Stimulated activated CD4-positive, alpha-beta T cell treated with anti-CD3 and anti-CD28 coated beads, Interleukin-4, amount 100 ng/mL, for 24 hours (primary cell): ENCODE results near the gene RTL5.

Source experiments
- DNase-seq: peaks from one replicate; pipeline ENCODE4 v3.0.0-alpha.2; 2020

RTL5 gene

GRCh38 chrX:72107841-72108595 lies 23.7 kb downstream of the RTL5 start:
- DNase-seq = no peak

DNA sequence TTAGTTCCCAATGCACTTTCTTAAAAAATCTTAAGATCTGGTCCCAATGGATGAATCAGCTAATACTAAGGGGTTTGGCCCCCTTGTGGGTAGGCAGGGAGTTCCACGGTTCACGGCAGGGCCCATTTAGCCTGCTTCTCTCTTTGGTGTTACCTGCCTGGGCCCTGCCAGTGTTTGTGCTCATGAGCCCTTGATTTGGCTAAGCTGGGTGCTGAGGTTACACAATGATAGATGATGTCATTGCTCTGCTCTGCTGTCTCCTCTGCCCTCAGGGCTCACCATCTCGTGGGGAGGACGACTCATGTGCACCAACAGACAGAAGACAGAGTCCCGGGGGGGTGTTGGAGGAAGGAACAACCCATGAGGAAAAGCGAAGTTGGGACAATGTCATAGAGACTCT lies 24.4 kb downstream of the RTL5 start:
- DNase-seq = no peak

- DNase-seq = peak; percentile 40
Measured at GRCh38 chrX:72105436-72105835, 26.3 kb downstream of the RTL5 start.

DNA sequence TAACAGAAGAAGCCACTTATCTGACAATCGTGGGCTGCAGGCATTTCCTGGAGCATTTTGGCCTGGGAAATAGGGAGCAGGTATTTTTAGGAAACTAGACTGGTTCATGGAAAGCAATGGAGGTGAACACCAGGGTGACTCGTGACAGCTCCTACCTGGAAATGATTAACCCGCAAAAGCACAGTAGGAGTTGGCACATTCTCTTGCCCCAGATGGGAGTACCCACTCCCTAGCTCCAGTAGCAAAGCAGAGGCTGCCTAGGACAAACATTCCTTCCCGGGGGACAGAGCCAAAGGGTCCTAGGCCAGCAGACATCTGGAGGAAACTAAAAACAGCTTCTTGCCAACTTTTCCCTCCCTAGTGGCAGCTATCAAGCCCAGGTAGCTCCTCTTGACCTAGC lies 29.0 kb downstream of the RTL5 start:
- DNase-seq = no peak

- DNase-seq = no peak
Measured at GRCh38 chrX:72102126-72102525, 29.6 kb downstream of the RTL5 start.

DNA sequence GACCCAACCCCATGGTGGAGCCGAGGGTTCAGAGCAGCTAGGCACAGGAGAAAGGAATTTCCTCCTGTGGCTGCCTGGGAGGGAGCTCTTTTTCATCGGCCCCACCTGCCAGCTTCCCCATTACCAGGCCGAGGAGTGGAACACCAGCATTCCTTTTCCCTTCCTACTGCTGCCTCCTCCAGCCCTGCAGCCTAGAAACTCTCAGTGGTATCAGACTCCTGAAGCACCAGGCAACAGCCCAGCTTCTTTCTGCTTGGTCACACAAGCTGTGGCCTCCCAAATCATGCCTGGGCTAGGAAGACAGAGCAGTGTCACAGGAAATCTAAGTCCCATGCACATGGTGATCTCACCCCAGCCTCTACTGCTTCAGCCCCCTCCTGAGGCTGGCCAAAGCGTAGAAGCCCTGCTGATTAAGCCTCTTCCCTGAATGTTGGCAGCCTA lies 30.1 kb downstream of the RTL5 start:
- no peak for DNase-seq

DNA sequence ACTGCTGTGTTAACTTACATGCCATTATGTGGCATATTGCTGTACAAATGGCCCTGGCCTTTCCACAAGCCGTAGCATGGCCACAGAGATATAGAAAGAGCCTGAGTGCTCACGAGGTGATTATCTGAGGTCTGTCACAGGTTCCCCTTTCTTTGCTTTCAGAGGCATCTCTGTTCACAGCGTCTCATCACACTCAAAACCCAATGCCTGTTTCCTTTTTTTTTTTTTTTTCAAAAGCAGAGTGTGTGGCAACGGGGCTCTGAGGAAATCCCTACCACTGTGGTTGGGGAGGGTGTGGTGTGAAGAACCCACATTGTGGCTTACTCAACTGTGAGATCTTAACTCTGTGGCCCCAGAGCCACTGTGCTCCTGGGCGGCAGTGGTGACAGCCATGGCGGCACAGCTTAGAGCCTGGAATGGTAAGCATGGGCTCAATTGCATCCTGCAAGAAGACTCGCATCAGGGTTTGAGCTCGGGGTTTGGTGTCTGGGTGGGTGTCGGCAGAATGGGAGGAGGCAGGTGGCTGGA lies 30.8 kb downstream of the RTL5 start:
- DNase-seq = peak; percentile 61

GRCh38 chrX:72100051-72100755 lies 31.5 kb downstream of the RTL5 start:
- DNase-seq = no peak

DNA sequence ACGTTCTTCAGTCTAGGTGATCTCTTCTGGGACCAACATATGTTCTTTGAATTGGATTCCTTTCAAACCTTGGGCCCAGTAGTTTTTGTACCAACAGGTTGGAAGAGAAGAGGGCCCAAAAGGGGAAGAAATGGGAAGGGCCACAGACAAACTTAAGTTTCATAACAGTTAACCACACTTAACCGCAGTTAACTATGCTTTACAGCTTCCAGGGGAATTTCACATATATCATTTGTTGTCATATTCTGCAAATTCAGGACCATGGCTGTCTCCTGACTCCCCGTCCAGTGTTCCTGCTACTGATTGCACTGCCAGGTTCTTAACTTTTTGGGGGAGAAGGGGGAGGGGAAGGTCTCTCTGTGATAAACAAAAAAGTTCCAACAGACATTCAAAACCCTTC lies 34.6 kb downstream of the RTL5 start:
- no peak for DNase-seq

GRCh38 chrX:72095370-72095769 lies 36.3 kb downstream of the RTL5 start:
- DNase-seq = no peak

DNA sequence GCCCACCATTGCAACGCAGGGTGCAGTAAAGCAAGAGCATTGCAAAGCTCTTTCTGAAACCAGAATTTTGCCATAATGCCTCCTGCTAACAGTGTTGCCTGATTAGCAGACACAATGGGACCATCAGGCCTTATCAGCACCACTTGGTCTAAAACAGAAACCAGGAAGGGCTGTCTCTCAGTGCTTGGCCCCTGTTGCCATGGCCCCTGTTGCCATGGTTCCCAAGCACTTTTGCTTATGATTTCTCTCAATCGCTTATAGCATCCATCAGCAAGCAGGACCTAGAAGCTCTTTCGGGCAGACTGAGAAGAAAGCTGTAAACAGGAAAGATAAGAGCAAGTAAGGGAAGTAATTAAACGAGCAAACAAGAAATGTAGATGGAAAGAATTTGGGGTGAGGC lies 36.8 kb downstream of the RTL5 start:
- DNase-seq = peak; percentile 54

- no peak for DNase-seq
Measured at GRCh38 chrX:72089254-72089653, 42.5 kb downstream of the RTL5 start.

DNA sequence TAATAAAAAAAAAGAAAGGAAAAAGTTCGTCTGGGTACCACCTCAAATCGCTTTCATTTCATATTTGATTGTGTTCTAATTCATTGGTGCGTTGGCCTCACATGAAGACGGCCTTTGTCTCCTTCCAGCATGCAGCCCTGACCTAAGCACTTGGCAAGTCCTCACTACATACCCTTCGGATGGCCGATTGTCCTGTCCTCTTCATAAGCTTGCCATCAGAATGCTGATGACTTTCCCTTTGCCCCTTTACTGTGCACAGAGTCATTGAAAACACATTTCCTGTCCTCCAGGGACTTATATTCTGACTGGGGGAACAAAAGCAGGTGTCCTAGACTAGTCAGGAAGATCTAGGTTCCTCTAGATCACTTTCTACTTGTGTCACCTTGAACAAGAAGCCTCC lies 43.0 kb downstream of the RTL5 start:
- DNase-seq = no peak

DNA sequence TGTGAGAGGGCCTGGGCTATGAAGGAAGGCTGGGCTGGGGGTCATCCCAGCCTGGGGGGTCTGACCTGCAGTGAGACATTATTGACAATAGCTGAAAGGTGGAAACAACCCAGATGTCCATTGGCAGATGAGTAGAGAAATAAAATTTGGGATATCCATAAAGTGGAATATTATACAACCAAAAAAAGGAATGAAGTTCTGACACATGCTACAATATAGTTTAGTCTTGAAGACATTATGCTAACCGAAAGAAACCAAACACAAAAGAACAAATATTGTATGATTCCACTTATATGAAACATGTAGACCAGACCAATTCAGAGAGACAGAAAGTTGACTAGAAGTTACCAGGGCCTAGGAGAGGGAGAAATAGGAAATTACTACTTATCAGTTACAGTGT lies 44.7 kb downstream of the RTL5 start:
- DNase-seq = no peak

DNA sequence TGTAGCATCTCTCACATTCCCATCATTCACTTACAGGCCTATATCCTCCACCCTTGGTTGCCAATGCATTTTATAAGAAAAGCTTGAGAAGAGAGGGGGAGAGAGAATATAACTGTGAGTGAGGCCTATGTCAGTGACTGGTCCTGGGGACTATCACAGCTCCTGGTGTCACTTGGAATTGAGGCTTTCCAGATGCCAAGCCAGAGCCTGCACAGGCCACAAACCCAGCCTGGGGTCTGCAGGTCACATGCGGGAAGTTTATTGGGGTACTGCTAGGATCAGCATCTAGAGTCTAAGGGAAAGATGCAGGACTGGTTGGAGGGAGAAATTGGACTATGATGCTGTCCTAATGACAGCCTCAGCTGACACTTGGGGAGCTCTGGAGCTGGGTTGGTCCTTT lies 47.6 kb downstream of the RTL5 start:
- DNase-seq = no peak

DNA sequence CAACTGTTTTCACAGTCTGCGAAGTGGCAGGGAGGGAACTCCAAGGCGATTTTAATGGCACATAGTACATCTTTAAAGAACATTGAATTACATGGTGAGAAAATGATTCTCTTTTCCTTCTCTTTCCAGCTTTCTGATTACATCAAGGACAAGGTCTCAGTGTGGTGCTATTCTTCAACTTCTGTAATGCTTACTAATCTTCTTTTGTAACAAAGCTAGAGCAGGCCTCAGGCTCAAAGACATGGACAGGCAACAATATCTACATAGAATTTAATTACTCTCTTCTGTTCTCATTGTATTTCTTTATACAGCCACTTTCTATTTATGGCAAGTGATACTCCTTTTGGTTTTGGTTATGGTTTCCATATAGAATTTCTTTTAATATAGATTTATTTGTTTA lies 48.4 kb downstream of the RTL5 start:
- DNase-seq = no peak

DNA sequence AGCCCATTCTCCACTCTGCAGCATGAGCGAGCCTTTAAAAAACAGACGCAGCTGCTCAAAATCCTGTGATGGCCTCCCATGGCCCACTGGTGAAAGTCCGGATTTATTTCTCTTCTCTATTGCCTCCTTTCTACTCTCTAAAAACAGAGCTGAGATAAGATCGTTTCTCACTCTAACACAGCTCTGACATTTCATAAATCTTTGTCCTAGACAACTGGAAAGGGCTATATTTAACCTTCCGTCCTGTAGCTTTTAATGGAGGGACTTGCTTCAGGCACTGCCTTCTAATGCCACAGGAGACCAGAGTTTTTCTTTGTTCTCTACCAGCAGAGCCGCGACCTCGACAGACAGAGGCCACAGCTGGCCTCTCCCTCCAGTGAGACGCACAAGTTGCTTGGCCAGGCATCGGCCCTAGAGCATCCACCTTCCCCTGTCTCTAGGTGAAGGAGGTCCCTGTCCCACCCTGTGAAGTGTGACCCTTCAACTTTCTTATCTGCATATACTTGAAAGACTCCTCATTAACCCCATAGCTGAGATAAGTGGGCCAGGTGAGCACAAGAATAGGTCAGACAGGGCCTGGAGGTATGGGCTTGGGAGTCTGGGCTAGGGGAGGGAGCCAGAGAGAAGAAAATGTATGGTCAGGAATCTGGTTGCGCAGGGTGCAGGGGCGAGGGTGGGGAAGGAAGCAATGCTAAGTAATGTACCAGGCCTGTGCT lies 50.0 kb downstream of the RTL5 start:
- DNase-seq = no peak

DNA sequence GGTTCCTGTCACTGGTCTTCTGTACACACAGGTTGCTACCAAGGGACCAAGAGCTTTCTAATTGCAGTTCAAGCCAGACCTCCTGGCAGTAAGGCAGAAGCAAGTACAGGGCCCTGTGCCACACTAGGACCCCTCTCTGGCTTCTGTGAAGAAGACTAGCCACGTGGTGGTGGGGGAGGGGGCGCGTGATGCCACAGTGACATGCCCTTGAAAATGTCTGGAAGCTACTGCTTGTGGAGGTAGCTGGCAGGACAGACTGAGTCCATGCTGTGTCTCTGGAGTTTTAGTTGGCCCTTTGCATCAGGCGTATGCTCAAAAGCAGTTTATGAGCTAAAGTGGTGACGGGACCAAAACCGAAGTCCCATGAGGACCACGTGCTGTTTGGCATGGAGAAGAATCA lies 50.9 kb downstream of the RTL5 start:
- no peak for DNase-seq

DNA sequence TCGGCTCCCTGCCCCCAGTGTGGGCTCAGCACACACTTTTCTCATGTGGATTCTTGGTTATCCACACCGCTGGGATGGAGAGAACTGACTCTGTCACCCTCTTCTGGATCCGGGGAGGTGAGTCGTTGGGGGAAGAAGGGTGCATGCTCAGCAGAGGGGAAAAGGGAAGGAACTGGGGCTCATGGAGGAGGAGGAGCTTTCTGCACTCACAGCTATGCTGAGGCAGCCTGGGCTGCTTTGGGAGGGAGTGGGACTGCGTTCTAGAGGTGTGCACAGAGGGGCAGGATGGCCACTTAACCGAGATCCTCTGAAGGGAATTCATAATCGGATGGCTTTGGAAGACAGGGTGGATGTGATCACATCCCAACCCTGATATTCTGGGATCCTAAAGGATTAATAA lies 51.6 kb downstream of the RTL5 start:
- DNase-seq = no peak

DNA sequence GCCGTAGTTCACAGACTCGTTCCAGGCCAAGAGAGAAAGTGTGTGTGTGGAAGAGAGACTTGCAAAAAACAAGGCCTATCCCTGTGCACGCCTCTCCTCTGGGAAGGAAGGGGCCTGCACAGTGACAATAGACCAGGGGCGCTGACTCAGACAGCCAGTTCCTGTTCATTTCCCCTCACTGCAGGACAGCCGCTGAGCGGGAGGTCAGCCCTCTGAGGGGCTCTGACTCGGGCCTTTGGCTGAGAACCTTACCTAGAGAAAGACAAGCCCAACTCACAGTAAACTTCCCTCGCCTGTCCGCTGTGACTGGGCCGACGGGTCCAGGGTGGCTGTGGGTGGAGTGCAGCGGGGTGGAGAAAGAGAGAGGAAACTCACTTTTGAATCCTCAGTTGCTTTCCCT lies 52.1 kb downstream of the RTL5 start:
- DNase-seq = no peak

GRCh38 chrX:72078411-72078810 lies 53.3 kb downstream of the RTL5 start:
- DNase-seq = no peak
